Osteoblast (primary cell): ENCODE results near the gene COL4A1. TPM values are rescaled to one million over a fixed set of nuclear protein-coding genes. Genes with fewer than 3 reads are reported as not detected.

ENCODE experiments used
- DNase-seq: peaks from one replicate; pipeline ENCODE4 v3.0.0; 2011; ENCODE audit warnings: low spot score, mixed read lengths; ENCODE audit not compliant: insufficient read length; ENCODE audit errors: missing footprints
- H2AFZ ChIP-seq: 2 replicates; pipeline ENCODE4 v1.6.0; 2011; ENCODE audit warnings: mild to moderate bottlenecking, low read length
- H3K27ac ChIP-seq: 2 replicates; pipeline ENCODE4 v1.5.1; 2011; ENCODE audit warnings: mild to moderate bottlenecking, low read depth, low read length, moderate library complexity
- H3K27me3 ChIP-seq: 2 replicates; pipeline ENCODE4 v1.6.0; 2012; ENCODE audit warnings: mild to moderate bottlenecking, control low read depth, inconsistent platforms, low read length, moderate library complexity; ENCODE audit not compliant: insufficient read depth
- H3K36me3 ChIP-seq: 2 replicates; pipeline ENCODE4 v1.5.1; 2011; ENCODE audit warnings: mild to moderate bottlenecking, low read length, control low read depth, moderate library complexity; ENCODE audit not compliant: insufficient read depth
- H3K4me1 ChIP-seq: 2 replicates; pipeline ENCODE4 v1.5.1; 2011; ENCODE audit warnings: mild to moderate bottlenecking, low read length, control low read depth, moderate library complexity; ENCODE audit not compliant: insufficient read depth
- H3K4me2 ChIP-seq: 2 replicates; pipeline ENCODE4 v1.6.0; 2011; ENCODE audit warnings: mild to moderate bottlenecking, low read length; ENCODE audit not compliant: insufficient read depth
- H3K4me3 ChIP-seq: fragments of 200-600 bp; sonication (generic); 3 replicates; pipeline ENCODE4 v1.5.1; 2012; ENCODE audit warnings: mild to moderate bottlenecking, low read length, inconsistent platforms; ENCODE audit not compliant: insufficient read depth
- H3K79me2 ChIP-seq: 2 replicates; pipeline ENCODE4 v1.6.0; 2012; ENCODE audit warnings: mild to moderate bottlenecking, low read length, control low read depth, inconsistent platforms; ENCODE audit not compliant: insufficient read depth
- H3K9me3 ChIP-seq: 2 replicates; pipeline ENCODE4 v1.5.1; 2011; ENCODE audit warnings: low read depth, low read length, control low read depth
- H4K20me1 ChIP-seq: 2 replicates; pipeline ENCODE4 v1.6.0; 2012; ENCODE audit warnings: mild to moderate bottlenecking, low read length, control low read depth; ENCODE audit not compliant: insufficient read depth
- total RNA-seq: library from RNA; depleted of rRNA; stranded (reverse); fragments of >200 nt; gene quantifications from 2 replicates; pipeline ENCODE4 v1.2.3, GENCODE V29; 2012
- TF ChIP-seq, protein P1 (sequence below): IDR thresholded peaks from 2 replicates; pipeline ENCODE4 v1.5.1; 2011; ENCODE audit warnings: mild to moderate bottlenecking, low read depth, low read length, moderate library complexity; ENCODE audit errors: extremely low read depth

COL4A1 gene
- total RNA-seq, 1 donor, result 412 TPM

GRCh38 chr13:110206185-110206584 lies 100.8 kb downstream of the COL4A1 start:
- peaks cover 78% of the 10 kb centered on the region for H3K36me3 ChIP-seq
- no peaks in the 10 kb centered on the region for H3K79me2 ChIP-seq
- no peak overlapping the region for H3K4me2 ChIP-seq
- H3K4me1 ChIP-seq, result no peaks in the 10 kb centered on the region
- no peak overlapping the region for H3K27ac ChIP-seq
- no peaks in the 10 kb centered on the region for H4K20me1 ChIP-seq
- H3K9me3 ChIP-seq, result no peaks in the 10 kb centered on the region
- no peak overlapping the region for H3K4me3 ChIP-seq
- no peak for DNase-seq
- TF ChIP-seq, protein P1, sequence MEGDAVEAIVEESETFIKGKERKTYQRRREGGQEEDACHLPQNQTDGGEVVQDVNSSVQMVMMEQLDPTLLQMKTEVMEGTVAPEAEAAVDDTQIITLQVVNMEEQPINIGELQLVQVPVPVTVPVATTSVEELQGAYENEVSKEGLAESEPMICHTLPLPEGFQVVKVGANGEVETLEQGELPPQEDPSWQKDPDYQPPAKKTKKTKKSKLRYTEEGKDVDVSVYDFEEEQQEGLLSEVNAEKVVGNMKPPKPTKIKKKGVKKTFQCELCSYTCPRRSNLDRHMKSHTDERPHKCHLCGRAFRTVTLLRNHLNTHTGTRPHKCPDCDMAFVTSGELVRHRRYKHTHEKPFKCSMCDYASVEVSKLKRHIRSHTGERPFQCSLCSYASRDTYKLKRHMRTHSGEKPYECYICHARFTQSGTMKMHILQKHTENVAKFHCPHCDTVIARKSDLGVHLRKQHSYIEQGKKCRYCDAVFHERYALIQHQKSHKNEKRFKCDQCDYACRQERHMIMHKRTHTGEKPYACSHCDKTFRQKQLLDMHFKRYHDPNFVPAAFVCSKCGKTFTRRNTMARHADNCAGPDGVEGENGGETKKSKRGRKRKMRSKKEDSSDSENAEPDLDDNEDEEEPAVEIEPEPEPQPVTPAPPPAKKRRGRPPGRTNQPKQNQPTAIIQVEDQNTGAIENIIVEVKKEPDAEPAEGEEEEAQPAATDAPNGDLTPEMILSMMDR, result no peak
- H2AFZ ChIP-seq, result no peak overlapping the region
- H3K27me3 ChIP-seq, result no peaks in the 10 kb centered on the region

GRCh38 chr13:110201114-110201513 lies 105.8 kb downstream of the COL4A1 start:
- Histone ChIP-seq H3K79me2 (no peaks in the 10 kb centered on the region), H3K4me3 (no peak overlapping the region), H3K4me2 (no peak overlapping the region), H3K36me3 (peaks cover 76% of the 10 kb centered on the region), H4K20me1 (no peaks in the 10 kb centered on the region), H3K4me1 (no peaks in the 10 kb centered on the region), H3K27me3 (no peaks in the 10 kb centered on the region), H2AFZ (no peak overlapping the region), H3K27ac (no peak overlapping the region), H3K9me3 (no peaks in the 10 kb centered on the region)
- TF ChIP-seq, protein P1, result no peak
- DNase-seq, result no peak

GRCh38 chr13:110200276-110200870 lies 106.6 kb downstream of the COL4A1 start:
- H4K20me1 ChIP-seq, result no peaks in the 10 kb centered on the region
- H3K27ac ChIP-seq, result no peak overlapping the region
- peaks cover 80% of the 10 kb centered on the region for H3K36me3 ChIP-seq
- no peaks in the 10 kb centered on the region for H3K27me3 ChIP-seq
- H3K79me2 ChIP-seq, result no peaks in the 10 kb centered on the region
- H3K4me3 ChIP-seq, result no peak overlapping the region
- H2AFZ ChIP-seq, result no peak overlapping the region
- no peaks in the 10 kb centered on the region for H3K9me3 ChIP-seq
- no peak for DNase-seq
- TF ChIP-seq, protein P1, result no peak
- no peak overlapping the region for H3K4me2 ChIP-seq
- no peaks in the 10 kb centered on the region for H3K4me1 ChIP-seq

DNA sequence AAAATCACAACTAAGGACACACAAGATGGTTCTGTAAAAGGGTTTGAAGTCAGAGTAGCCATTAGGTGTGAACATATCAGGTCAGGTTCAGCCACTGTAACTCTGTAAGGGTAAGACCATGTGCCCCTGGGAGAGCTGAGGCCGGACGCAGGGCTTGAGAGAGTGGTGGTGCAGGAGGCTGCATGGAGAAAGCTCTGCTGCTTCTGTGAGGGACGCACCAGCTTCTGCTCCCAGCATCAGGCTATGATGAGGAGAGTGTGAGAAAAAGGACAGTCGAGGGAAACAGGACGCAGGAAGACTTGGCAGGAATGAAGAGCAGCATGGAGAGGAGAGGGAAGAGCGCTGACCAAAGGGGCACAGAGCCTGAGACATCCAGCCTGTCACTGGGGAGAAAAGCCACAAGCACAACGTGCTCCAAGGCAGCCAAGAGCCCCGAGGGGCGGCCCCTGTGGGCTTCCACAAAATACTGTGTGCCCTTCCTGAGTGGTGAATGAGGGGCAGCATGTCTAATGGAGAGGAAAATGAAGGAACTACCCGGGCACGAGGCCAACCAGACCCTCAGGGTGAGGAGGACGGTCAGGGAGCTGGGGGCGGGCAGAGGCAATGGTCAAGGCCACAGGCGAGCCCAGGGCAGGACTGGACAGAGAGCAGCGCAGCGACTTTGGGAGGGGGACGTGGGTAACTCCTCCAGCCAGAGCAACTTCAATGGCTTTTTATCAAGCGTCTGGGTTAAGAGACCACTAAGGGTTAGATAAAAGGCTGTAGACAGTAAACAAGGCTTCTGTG lies 107.7 kb downstream of the COL4A1 start:
- no peak overlapping the region for H3K4me2 ChIP-seq
- no peak for DNase-seq
- H3K4me3 ChIP-seq, result no peak overlapping the region
- H3K27me3 ChIP-seq, result no peaks in the 10 kb centered on the region
- no peaks in the 10 kb centered on the region for H4K20me1 ChIP-seq
- H3K36me3 ChIP-seq, result peaks cover 80% of the 10 kb centered on the region
- H3K4me1 ChIP-seq, result no peaks in the 10 kb centered on the region
- TF ChIP-seq, protein P1, result no peak
- H3K9me3 ChIP-seq, result no peaks in the 10 kb centered on the region
- no peaks in the 10 kb centered on the region for H3K79me2 ChIP-seq
- H3K27ac ChIP-seq, result no peak overlapping the region
- no peak overlapping the region for H2AFZ ChIP-seq
